Mucosa of descending colon (tissue), 3 donors: ENCODE measurements around the gene ACOX1. TPM values are rescaled to one million over a fixed set of nuclear protein-coding genes. Genes with fewer than 3 reads are reported as not detected.

Experiments used
- ATAC-seq: fragments of 200-7000 bp; cut with Tn5 transposase; one replicate; pipeline ENCODE4 v1.9.1; 2020; ENCODE audit warnings: mild to moderate bottlenecking, moderate library complexity
- DNase-seq, 3 donors: peaks; one replicate each; pipeline ENCODE4 v3.0.0-alpha.2; 2020
- H3K36me3 ChIP-seq: fragments of 200-600 bp; one replicate; pipeline ENCODE4 v1.8.0; 2021; ENCODE audit warnings: low read depth, mild to moderate bottlenecking
- H3K4me1 ChIP-seq: fragments of 200-600 bp; one replicate; pipeline ENCODE4 v1.8.0; 2021; ENCODE audit warnings: low read depth, mild to moderate bottlenecking
- H3K4me3 ChIP-seq: fragments of 200-600 bp; one replicate; pipeline ENCODE4 v1.8.0; 2021; ENCODE audit warnings: mild to moderate bottlenecking
- H3K9me3 ChIP-seq: fragments of 200-600 bp; one replicate; pipeline ENCODE4 v1.8.0; 2021; ENCODE audit warnings: mild to moderate bottlenecking
- CTCF ChIP-seq: fragments of 200-600 bp; IDR thresholded peaks from one replicate; pipeline ENCODE4 v1.8.0; 2022; ENCODE audit warnings: antibody characterized with exemption, mild to moderate bottlenecking
- intact Hi-C, 2 donors: fragments of 100-400 bp; cut with DNase I in 1 of 2; cut with micrococcal nuclease in 1 of 2; formaldehyde crosslinking; loops; one replicate each; pipeline versions ENCODE4 v1.11.0 to v1.11.1; 2022; cut with DNase I, micrococcal nuclease
- total RNA-seq, 3 donors: library from RNA; stranded (reverse); fragmentation: NEBNext Ultra II Directional in 2 of 3; extraction: Animal tissue kit (Norgen Biotek cat#: 25700) in 2 of 3; gene quantifications; one replicate each; pipeline versions ENCODE4 v1.2.1 to v1.2.4, GENCODE V29; 2021 to 2023
- donor health status: DM: no; HTN: no; CAD: no; lungs with moderate emphysema.
- donor health status: DM: no; HTN: no; CAD: no.
- donor health status: DM: no; HTN: yes; CAD: no.

Gene ACOX1
- total RNA-seq, 3 donors from 2014 or later: 128 to 272 (median 154) TPM

GRCh38 chr17:76002100-76002499 lies 23.1 kb upstream of the ACOX1 start:
- H3K9me3 ChIP-seq: no peaks in the 10 kb centered on the region
- TF ChIP-seq CTCF: no peak
- no peak overlapping the region for H3K4me3 ChIP-seq
- DNase-seq (no peak), ATAC-seq (no peak)
- peaks cover 40% of the 10 kb centered on the region for H3K4me1 ChIP-seq
- intact Hi-C loops: loop anchor here (10.0 kb wide), 1 partner anchor 97 kb away; the partner anchor contains the start of gene MRPL38 (in 2 of the 2)
- H3K36me3 ChIP-seq: no peaks in the 10 kb centered on the region

GRCh38 chr17:76000755-76001521 lies 22.0 kb upstream of the ACOX1 start, which contains the start of gene CDK3:
Gene CDK3 (plus strand): TSS chr17:76000855. CDS start chr17:76001426, 571 bp downstream.
- Histone ChIP-seq H3K9me3 (no peaks in the 10 kb centered on the region), H3K4me1 (peaks cover 49% of the 10 kb centered on the region), H3K4me3 (no peak within 1 kb of the TSS), H3K36me3 (no peaks in the 10 kb centered on the region)
- DNase-seq (peak; percentile 74 to 82 (median 79)), ATAC-seq (peak; percentile 43)
- intact Hi-C loops: loop anchor here (10.0 kb wide), 1 partner anchor 96 kb away; the partner anchor contains the start of gene MRPL38 (in 2 of the 2)
- TF ChIP-seq CTCF: no peak

- peak; percentile 81 for TF ChIP-seq CTCF
- Histone ChIP-seq H3K4me1 (peaks cover 52% of the 10 kb centered on the region), H3K4me3 (no peak overlapping the region), H3K36me3 (no peaks in the 10 kb centered on the region), H3K9me3 (no peaks in the 10 kb centered on the region)
- intact Hi-C loops: loop anchor here (10.0 kb wide), 1 partner anchor 95 kb away; the partner anchor contains the start of gene MRPL38 (in 2 of the 2)
- ATAC-seq (peak; percentile 60), DNase-seq (peak; percentile 78 to 87 (median 86))
Measured at GRCh38 chr17:76000016-76000754, 21.2 kb upstream of the ACOX1 start.

GRCh38 chr17:75998327-75998795 lies 19.4 kb upstream of the ACOX1 start:
- H3K4me1 ChIP-seq: peaks cover 56% of the 10 kb centered on the region
- no peak for TF ChIP-seq CTCF

GRCh38 chr17:75996665-75997590 lies 18.0 kb upstream of the ACOX1 start:
- intact Hi-C loops: no loop called here
- H3K4me1 ChIP-seq: peaks cover 56% of the 10 kb centered on the region
- no peaks in the 10 kb centered on the region for H3K9me3 ChIP-seq
- no peak for TF ChIP-seq CTCF
- DNase-seq (peak; percentile 88 to 90 (median 89)), ATAC-seq (peak; percentile 73)
- H3K4me3 ChIP-seq: no peak overlapping the region
- H3K36me3 ChIP-seq: no peaks in the 10 kb centered on the region

More at GRCh38 chr17:75998327-75998795, 19.4 kb upstream of the ACOX1 start:
- Histone ChIP-seq H3K36me3 (no peaks in the 10 kb centered on the region), H3K4me3 (no peak overlapping the region), H3K9me3 (no peaks in the 10 kb centered on the region)
- intact Hi-C loops: no loop called here
- ATAC-seq (peak; percentile 33), DNase-seq (peak; percentile 62 to 64 (median 63))
